Stimulated activated CD4-positive, alpha-beta T cell treated with anti-CD3 and anti-CD28 coated beads, Interleukin-15, amount 100 ng/mL, for 1 hour (primary cell): ENCODE data around the gene RAI1.

Source experiments
- DNase-seq, 2 donors: peaks; one replicate each; pipeline ENCODE4 v3.0.0-alpha.2; 2020; ENCODE audit warnings: low read depth in 1 of 2, low spot score in 1 of 2

RAI1 gene

DNA sequence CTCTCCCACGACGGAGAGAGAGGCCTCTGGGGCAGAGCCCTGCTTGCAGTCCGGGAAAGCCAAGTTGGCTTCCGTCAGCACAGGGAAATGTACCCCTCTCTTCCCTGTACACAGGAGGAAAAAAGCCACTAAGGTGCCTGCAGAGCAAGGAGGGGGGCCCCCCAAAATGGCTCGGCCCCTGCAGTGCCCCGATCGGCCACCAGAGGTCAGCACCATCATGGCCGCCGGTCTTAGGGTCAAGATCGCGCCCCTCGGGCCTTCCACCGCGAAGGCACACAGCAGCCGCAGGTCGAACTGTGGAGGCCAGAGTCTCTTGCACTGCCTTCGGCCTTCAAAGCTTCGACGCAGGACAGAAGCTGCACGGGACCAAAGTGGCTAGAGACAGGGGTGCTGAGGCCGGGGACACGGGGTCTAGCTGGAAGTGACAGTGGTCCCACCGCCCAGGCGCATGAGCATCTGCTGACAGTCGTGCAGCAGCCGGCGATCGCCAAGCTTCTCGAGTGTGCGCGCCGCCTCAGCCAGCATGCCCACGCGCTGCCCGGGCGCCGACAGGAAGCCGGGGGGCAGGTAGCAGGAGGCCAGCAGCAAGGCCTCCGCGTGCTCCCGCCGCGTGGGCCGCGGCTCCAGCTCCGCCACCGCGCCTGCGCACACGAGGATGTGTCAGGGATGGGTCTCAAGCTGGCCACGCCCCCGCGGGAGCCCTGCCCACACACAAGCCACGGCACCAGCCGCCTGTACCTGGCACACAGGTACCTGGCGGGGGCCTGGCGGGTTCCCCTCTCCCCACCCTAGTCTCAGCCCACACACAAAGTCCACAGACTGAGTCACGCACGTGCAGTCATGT lies 131.2 kb downstream of the RAI1 start:
- DNase-seq, result peak; percentile 42 to 56

DNA sequence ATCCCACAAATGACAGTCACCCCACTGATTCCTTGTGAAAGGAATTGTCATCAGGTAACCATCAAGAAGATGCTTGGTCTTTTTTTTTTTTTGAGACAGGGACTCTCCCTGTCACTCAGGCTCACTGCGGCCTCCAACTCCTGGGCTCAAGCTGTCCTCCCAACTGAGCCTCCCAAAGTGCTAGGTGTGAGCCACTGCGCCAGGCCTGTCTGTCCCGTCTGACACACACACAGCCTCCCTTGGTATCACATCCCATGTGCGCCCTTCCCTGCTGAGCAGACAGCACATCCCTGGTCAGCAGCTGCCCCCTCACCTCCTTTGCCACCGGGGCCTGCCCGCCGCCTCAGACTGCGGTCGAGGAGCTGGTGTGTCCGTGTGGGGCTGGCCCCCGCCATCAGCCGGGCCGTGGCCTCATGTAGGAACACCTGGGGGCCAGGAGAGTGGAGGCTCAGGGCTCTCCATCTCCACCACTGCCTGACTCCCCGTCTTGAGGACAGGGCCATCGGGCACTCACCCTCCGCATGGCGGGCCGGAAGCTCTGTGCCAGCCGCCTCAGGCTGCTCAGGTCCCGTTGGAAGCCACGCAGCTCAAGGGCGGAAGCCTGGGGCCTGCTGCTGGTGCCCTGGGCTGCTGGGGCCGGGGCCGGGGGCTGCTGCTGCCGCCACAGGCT lies 131.9 kb downstream of the RAI1 start:
- DNase-seq, result no peak

DNA sequence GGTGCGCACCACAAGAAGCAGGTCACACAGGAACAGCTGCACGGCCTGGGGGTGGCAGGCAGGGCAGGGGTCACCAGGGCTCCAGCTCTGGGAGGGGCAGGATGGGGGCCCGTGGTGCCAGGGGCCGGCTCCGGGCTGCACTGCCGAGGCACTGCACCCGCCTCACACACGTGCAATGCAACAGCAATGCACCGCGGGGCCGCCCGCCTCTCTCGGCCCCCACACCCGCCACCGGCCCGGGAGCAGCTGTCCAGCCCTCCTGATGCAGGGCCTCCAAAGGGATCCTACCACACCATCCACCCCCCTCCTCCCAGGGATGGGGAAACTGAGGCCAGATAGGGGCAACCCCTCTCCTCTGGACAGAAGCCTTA lies 132.5 kb downstream of the RAI1 start:
- DNase-seq, result no peak

DNA sequence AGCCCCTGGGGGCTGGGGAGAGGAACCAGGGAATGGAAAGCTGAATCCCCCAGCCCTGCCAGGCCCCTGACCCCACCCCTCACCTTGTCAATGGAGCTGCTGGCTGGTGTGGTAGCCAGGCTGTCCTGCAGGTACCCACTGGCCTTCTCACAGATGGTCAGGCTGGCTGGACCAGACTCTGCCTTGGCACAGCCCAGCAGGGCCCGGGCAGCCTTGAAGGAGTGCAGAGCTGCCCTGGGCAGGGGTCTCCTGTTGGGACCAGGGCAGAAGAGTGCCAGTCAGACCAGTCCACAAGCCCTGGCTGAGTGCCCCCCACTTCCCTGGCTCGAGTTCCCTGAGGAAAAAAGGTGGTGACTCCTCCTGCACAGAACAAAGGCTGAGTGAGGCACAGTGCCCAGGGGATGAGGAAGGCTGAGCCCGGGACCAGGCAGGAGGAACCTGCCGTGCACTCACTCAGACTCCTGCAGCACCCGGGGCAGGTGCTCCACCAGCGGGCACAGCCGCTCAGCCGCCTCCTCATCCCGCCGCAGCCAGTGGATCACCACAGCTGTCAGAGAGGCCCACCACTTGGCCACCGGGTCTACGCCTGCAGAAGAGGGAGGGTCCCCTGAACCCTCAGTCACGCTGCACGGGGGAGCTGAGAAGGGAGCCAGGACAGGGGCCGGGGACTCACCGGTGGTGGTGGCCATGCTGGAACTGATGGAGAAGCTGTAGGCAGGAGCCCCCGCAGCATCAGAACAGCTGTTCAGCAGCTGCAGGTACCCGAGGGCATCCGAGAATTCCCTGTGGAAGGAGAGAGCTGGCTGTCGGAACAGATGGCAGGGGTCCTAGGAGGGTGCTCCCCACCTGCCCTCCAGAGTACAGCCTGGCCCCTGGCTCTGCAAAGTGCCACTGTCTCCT lies 133.2 kb downstream of the RAI1 start:
- no peak for DNase-seq

DNA sequence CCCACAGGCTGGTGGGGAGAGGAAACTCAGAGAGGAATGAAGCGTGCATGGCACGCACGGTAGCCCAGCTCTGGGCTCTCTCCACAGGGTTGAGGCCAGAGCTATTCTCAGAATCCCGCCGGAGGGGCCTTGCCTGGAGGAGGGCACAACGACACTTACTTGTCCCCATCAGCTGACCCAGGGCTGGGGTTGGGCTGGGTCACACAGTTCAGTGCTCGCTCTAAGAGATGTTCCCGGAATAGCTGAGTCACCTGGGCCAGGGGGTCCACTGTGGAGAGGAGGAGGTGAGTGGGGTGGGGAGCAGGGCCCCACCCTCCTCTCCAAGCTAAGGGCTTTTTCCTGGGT lies 133.8 kb downstream of the RAI1 start:
- DNase-seq, result no peak

DNA sequence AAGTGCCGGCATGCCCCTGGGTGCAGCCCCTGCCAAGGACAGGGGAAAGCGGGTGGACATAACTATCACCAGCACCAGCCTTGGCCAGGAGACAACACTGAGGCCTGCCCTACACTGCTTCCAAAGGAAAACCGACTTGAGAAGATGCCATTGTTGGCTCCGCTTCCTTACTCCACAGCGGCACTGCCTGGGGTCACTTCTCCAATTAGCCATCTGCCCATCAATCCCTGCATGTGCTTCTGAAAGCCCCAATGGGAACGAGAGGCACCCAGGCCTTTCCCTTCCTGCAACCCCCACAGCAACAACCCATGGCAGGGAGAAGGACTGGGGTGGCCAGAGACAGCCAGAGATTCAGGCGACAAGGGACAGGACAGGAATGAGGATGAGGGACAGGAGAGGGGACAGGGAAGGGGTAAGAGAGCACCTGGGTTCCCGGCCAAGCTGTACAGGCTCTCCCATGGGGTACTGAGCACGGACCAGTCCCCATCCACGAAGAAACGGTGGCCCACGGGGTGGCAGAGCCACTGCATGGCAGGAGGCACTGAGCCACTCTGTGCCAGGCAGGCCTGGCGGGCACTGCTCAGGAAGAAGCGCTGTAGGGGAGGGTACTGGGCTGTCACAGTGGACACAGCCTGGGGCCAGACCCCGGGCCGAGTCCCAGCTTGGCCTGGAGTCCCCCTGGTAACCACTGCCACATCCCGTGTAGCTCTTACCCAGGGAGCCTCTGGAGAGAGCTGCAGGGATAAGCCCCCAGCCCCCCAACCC lies 134.4 kb downstream of the RAI1 start:
- no peak for DNase-seq

DNA sequence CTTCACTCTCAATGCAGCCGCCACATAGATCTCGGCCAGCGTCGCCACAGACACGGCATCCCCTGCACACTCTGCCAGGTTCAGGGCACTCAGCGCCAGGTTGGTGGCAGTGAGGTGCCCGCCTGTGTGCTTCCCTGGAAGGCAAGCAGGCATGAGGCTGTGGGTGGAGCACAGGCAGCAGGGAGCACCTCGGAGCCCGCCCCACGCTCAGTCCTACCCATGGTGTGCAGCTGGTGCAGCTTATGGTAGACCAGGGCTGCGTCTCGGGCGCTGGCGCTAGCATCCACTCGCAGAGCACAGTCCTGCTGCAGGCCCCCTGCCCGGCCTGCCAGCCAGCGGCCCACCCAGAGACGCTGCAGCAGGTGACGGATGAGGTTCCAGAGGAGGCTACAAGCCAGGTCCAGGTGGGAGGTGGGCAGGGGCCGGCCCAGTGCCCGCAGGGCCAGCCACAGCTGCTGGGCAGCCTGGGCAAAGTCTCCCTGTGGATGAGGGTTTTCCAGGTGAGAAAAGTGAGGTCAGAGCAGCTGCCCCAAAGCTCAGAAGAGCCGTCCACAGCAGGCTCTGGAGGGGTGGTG lies 135.1 kb downstream of the RAI1 start:
- no peak for DNase-seq

DNA sequence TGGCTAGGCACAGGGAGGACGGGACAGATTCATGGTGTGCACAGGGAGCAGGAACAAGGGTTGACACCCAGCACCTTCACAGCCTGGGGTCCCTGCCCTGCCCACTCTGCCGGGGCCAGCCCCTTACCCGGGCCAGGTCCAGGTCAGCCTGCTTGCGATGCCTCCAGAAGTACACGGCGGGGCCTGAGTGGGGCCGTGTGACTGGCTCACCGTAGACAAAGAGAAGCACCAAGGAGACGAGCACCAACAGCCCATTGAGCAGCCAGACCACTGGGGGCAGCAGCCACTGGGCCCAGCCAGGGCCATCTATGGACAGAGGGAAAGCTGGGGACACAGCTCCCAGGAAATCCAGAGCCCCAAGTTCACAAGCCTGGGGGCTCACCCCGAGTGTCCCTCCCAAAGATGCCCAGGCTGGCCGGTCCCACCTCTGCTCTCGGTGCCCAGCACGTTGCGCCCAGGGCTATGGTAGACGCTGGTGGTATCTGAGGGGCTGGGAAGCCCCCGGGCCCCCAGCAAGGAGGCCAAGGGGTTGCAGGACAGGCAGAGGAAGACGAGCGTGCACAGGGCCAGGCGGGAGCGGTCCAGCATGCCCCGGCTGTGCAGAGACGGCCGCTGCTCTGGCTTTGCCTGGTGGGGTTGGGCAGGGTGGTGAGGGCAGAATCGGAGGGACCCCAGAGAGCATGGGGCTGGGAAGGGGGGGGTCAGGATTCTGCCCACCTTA lies 135.7 kb downstream of the RAI1 start:
- DNase-seq, result no peak

DNA sequence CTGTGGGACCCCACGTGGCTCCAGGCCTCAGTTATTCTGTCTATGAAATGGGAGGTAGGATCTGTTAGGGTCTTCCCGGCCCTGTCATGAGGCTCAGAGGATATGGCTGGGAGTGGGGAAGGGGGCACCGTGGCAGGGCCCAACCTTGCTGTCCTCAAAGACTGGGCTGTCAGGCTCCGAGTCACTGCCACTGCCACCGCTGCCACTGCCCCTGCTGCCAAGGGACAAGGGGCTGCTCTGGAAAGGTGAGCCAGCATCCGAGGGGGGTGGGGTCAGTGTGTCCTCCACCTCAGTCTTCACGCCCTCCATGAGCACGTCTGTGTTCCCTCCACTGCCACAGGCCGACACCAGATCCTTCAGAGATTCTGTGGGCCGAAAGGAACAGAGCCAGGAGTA lies 136.3 kb downstream of the RAI1 start:
- no peak for DNase-seq

DNA sequence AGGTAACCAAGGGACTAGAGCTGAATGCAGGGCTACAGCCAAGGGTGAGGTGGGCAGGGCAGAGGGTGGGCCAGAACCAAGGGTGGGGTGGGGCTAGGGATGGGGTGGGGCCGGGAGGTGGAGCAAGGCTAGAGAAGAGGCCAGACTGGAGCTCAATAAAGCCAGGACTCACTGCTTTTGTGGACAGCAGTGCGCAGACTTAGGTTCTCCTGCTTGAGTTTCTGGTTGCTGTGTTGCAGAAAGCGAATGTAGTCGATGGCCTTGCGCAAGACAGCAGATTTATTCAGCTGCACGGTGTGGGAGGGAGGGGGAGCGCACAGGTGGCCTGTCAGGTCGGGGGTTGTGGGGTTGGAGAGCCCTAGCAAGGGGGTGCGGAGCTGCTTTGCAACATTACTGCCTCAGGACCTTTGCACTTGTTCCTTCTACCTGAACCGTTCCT lies 136.8 kb downstream of the RAI1 start:
- DNase-seq, result no peak

DNA sequence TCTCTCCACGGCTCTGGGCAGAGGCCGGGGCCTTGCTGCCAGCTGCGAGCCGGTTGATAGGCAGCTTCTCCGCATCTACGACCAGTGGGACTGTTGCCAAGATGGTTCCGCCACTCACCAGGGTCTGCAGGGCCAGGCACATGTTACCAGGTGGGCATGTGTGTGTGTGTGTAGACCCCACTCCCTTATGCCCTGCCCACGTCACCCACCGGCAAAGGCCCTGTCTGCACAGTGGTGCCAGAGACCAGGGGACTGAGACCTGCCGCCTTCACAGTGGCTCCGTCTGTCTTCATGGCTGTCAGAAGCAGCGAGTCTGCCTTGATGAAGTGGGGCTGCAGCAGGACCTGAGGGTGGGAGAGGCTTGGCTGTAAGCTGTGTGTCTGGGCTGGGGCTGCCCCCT lies 137.9 kb downstream of the RAI1 start:
- no peak for DNase-seq

DNA sequence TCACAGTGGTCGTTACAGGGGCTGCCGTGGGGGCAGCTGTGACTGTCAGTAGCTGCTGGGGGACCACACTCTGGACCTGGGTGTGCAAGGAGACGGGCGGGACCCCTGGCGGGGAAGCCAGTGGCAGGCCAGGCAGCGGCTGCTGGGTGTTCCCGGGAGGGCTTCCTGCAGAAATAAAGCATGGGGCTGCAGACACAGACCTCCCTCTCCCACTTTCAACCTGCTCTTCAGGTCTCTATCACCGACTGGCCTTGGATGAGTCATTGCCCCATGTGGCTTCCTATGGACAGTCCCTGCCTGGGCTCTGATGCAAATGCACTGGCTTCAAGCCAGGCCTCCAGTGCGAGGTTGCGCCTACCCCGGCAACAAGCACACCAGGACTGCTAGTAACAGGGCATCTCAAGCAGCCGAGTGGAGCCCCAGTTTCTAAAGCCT lies 138.3 kb downstream of the RAI1 start:
- DNase-seq, result peak; percentile 30 to 43

DNA sequence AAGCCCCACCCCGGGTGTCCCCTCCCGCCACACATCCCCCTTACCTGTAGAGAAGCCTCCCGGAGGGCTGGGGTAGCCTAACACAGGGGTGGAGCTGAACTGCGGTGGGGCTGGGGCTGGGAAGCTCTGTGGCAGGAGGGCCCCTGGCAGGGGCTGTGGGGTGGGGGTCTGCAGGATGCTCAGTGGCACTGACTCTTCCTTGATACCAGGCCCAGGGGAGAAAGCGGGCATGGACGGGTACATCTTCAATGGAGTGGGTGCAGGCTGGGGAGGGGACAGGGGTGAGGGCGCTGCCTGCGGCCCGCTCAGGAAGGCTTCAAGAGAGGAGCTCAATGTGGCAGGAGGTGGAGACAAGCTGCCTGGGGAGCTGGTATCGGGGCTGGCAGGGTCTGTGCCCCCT lies 138.8 kb downstream of the RAI1 start:
- no peak for DNase-seq

DNA sequence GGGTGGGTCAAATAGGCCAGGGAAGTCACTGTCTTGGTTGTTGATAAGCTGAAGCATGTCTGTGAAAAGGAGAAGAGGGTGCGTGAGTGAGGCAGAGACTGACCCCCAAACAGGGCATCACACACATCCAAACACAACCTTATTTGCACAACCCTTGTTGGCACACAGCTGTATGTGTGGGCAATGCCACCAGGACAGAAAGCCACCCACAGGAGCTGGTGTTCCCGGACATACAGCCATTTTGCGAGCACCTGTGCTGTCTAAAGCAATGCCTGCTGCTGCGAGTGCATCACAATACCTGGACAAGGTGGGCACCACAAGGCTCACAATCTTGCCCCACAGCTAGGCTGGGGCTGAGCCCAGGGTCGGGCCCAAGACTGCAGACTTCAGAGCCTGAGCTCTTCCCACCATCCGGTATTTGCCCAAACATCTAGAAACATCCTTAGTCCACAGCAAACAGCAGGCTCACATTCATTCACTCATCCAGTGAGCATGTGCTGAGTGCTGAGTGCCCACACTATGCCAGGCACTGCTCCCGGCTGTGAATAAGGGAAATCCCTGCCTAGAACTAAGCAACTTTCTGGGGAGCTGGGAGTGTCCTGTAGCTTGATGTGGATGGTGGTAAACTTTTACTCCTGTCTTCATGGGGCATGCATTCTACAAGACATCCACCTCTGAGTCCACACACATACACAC lies 139.4 kb downstream of the RAI1 start:
- DNase-seq, result no peak

DNA sequence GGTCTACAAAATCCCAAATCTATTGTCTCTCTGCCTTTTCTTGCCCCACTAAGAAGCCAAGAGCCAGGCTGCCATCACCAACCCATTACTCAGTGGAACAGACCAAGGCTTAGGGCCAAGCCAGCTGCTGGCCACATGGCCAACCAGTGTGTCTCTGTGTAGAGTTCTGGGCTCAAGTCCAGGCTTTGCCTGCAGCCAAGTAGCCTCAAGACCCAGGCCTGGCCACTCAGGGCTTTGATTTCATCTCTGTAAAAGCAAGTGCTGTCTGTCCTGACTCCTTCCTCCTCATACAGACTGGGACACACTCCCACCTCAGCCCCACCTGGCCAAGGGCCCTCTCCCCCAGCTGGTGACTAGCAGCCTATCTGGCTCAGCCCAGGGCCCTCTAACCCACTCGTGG lies 140.9 kb downstream of the RAI1 start:
- DNase-seq, result no peak

DNA sequence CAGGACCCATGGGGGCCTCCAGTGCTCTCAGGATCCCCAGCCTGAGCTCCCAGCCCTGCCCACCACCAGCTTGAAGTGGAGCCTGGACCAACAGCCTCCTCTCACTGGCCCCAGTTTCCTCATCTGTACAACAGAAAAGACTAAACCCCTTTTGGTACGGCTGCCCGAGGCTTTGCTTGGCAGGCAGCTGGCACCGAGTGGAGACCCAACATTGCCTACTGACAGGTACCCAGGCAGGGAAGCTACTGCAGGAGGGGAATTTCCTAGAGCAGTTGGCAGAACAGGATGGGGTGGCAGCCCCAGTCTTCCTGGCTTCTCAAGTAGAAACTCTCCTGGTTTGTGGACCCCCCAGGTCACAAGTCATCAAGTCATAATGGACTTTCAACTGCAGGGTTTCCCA lies 141.4 kb downstream of the RAI1 start:
- DNase-seq, result no peak

DNA sequence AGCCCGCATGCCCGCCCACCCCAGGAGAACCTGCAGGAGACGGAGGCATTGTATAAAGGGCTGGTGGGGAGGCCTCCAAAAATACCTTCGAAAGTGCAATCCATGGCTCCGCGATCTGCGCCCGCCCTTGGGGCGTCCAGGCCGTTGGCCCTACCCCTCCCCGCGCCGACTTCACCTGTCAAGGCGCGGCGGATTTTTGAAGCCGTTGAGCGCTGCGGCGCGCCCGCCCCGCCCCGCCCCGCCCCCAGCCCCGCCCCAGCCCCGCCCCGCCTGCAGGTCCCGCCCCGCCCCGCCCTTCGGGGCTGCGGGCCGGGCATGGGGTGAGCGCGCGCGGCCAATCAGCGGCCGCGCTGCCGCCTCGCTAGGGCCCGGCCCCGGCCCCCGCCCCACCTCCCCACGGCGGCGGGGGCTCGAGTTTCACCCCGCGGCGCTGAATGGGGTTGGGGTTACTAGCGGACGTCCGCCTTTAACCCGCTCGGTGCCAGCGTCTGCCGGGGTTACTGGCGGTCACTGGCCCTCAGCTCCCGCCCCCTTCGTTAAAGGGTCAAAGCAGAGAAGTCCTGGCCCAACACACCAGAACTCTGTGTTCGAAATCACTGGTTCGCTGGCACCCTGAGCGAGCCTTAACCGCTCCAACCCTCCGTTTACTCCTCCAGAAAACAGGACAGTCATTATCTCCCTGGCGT lies 142.3 kb downstream of the RAI1 start:
- DNase-seq, result peak; percentile 59

DNA sequence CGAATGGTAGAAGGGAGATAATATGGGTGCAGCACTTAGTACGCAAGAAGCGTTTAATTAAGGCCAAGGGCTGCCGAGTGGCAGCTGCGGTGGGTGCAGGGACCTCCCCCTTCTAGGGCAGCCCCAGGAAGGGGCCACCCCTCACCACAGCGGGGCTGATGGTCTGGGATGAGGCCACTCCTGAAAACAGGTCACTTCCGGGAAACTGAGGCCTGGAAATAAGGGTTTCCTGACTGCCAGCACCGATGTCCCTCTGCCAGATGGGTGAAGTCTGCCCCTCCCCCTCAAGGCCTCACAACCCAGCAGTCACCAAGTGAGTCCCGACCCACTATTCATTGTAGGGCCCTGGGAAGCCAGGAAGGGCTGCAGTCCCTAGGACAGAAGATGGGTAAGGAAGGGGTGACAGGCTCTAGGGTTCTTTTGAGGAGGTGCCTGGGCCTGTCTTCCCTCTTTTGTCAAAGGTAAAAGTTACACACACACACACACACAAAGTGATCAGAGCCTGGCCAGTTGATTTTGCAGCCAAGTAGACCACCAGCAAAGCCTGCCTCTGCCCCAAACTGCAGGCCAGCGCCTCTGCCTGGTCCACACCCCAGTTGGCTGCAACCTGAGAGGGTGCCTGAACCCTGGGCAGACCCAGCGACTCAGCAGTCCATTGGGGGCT lies 143.0 kb downstream of the RAI1 start:
- no peak for DNase-seq
